Endothelial cell of umbilical vein (primary cell): ENCODE measurements around the gene FRRS1L. TPM values are rescaled to one million over a fixed set of nuclear protein-coding genes. Genes with fewer than 3 reads are reported as not detected.

ENCODE experiments used
- BruUV-seq: library from RNA; stranded (reverse); fragments of 400-500 nt; replicated peaks from 2 replicates; lab custom pipeline; 2021; lab: Mats Ljungman, UMichigan
- CTCF ChIA-PET: fragments of 300-600, 350-600 bp; sonication (Branson Sonifier 250); formaldehyde crosslinking; loops from one replicate; lab custom pipeline; 2021; ENCODE audit warnings: antibody characterized with exemption, inconsistent platforms; lab: Charles Lee
- POLR2A ChIA-PET: fragments of 300-600, 350-600 bp; sonication (Branson Sonifier 250); formaldehyde crosslinking; loops from one replicate; lab custom pipeline; 2021; ENCODE audit warnings: antibody characterized with exemption, inconsistent platforms; lab: Charles Lee
- DNase-seq: peaks from one replicate; pipeline ENCODE4 v3.0.0-alpha.2; 2011; ENCODE audit warnings: low read depth, low spot score
- FAIRE-seq: peaks from 2 replicates; lab custom pipeline; 2011; peaks lifted over from hg19 to GRCh38; lab: Jason Lieb, UNC
- H2AFZ ChIP-seq: 2 replicates; pipeline ENCODE4 v1.6.0; 2012; ENCODE audit warnings: low read depth, low read length, control low read depth, inconsistent platforms
- H3K27ac ChIP-seq: 2 replicates; pipeline ENCODE4 v1.5.1; 2011; ENCODE audit warnings: low read depth, mild to moderate bottlenecking, control low read depth, low read length, moderate library complexity; ENCODE audit not compliant: insufficient read depth
- H3K27me3 ChIP-seq, 2 experiments: 2 replicates each; pipeline versions ENCODE4 v1.6.0 to v1.6.1; 2011; ENCODE audit warnings: low read length in 2 of 2, mixed read lengths in 1 of 2; ENCODE audit not compliant: control insufficient read depth in 2 of 2, insufficient read depth in 2 of 2
- H3K36me3 ChIP-seq, 2 experiments: 2 replicates in 1 of 2; 3 replicates in 1 of 2; pipeline ENCODE4 v1.5.1; 2011; ENCODE audit warnings: low read length in 2 of 2, mild to moderate bottlenecking in 1 of 2, moderate library complexity in 1 of 2; ENCODE audit not compliant: control insufficient read depth in 2 of 2, insufficient read depth in 2 of 2; ENCODE audit errors: extremely low read depth in 1 of 2
- H3K4me1 ChIP-seq: 3 replicates; pipeline ENCODE4 v1.5.1; 2011; ENCODE audit warnings: mild to moderate bottlenecking, low read length; ENCODE audit not compliant: control insufficient read depth, insufficient read depth; ENCODE audit errors: extremely low read depth
- H3K4me2 ChIP-seq: 2 replicates; pipeline ENCODE4 v1.6.1; 2011; ENCODE audit warnings: low read length, control low read depth, mixed read lengths; ENCODE audit not compliant: insufficient read depth
- H3K4me3 ChIP-seq, 3 experiments: fragments of 200-600 bp in 1 of 3; sonication (generic), shearing (Covaris generic) in 1 of 3; replicated peaks in 1 of 3; 2 replicates each; pipeline ENCODE4 v1.5.1; 2011 to 2016; ENCODE audit warnings: control low read depth in 3 of 3, low read length in 3 of 3, mild to moderate bottlenecking in 2 of 3, inconsistent platforms in 1 of 3, low read depth in 1 of 3, moderate library complexity in 1 of 3; ENCODE audit not compliant: insufficient read depth in 1 of 3
- H3K79me2 ChIP-seq: 2 replicates; pipeline ENCODE4 v1.6.0; 2012; ENCODE audit warnings: low read length, inconsistent platforms; ENCODE audit not compliant: control insufficient read depth, insufficient read depth
- H3K9ac ChIP-seq: replicated peaks from 2 replicates; pipeline ENCODE3; 2011; ENCODE audit warnings: low read length, control low read depth; ENCODE audit not compliant: insufficient read depth; ENCODE audit errors: extremely low read depth
- H3K9me1 ChIP-seq: replicated peaks from 3 replicates; pipeline ENCODE4 v1.6.0; 2011; ENCODE audit warnings: mild to moderate bottlenecking, low read length; ENCODE audit not compliant: control insufficient read depth, insufficient read depth; ENCODE audit errors: extremely low read depth
- H3K9me3 ChIP-seq: replicated peaks from 2 replicates; pipeline ENCODE4 v1.5.1; 2012; ENCODE audit warnings: low read length, inconsistent platforms; ENCODE audit not compliant: control insufficient read depth, insufficient read depth
- H4K20me1 ChIP-seq: replicated peaks from 2 replicates; pipeline ENCODE3; 2011; ENCODE audit warnings: mild to moderate bottlenecking, low read length; ENCODE audit not compliant: control insufficient read depth, insufficient read depth; ENCODE audit errors: extremely low read depth
- EZH2 ChIP-seq: IDR thresholded peaks from 2 replicates; pipeline ENCODE4 v1.6.1; 2012; ENCODE audit warnings: borderline replicate concordance, low read depth, mild to moderate bottlenecking, moderate library complexity, low read length, inconsistent platforms; ENCODE audit not compliant: severe bottlenecking
- FOS ChIP-seq: IDR thresholded peaks from 2 replicates; pipeline ENCODE4 v1.6.1; 2011; ENCODE audit warnings: mild to moderate bottlenecking, low read length, moderate library complexity, borderline replicate concordance; ENCODE audit not compliant: insufficient read depth
- GATA2 ChIP-seq: IDR thresholded peaks from 2 replicates; pipeline ENCODE4 v1.7.0; 2011; ENCODE audit warnings: low read depth, mild to moderate bottlenecking, moderate library complexity, mixed read lengths, low read length; ENCODE audit not compliant: insufficient read length, insufficient read depth
- JUN ChIP-seq: IDR thresholded peaks from 2 replicates; pipeline ENCODE4 v1.6.1; 2011; ENCODE audit warnings: borderline replicate concordance, low read depth; ENCODE audit not compliant: insufficient read length, insufficient read depth
- MYC ChIP-seq: IDR thresholded peaks from one replicate; pipeline ENCODE4 v1.6.1; 2011; ENCODE audit warnings: mild to moderate bottlenecking, low read depth, low read length
- POLR2A ChIP-seq: IDR thresholded peaks from 2 replicates; pipeline ENCODE4 v1.6.1; 2012; ENCODE audit warnings: low read depth, mild to moderate bottlenecking, control low read depth, low read length
- POLR2AphosphoS5 ChIP-seq: IDR thresholded peaks from 2 replicates; pipeline ENCODE4 v1.6.1; 2012; ENCODE audit warnings: low read depth, mild to moderate bottlenecking, control low read depth, low read length, moderate library complexity; ENCODE audit not compliant: insufficient read depth
- dilution Hi-C: fragments of 300-500 bp; cut with MboI; formaldehyde crosslinking; loops from one replicate; pipeline ENCODE4 v1.15.0; 2019; ENCODE audit warnings: low sequenced_read_pairs; ENCODE audit not compliant: extremely low pct_ligation_motif_present
- intact Hi-C: fragments of 100-400 bp; cut with micrococcal nuclease; formaldehyde crosslinking; loops from one replicate; pipeline ENCODE4 v1.10.0; 2022
- polyA plus RNA-seq, 4 experiments: library from polyadenylated mRNA; depleted of rRNA in 3 of 4; stranded (reverse) in 3 of 4; unstranded in 1 of 4; fragments of >200 nt; gene quantifications; 2 replicates each; pipeline versions ENCODE4 v1.2.1 to v1.2.3, GENCODE V29; 2011 to 2012; ENCODE audit warnings: missing spikeins in 1 of 4
- total RNA-seq: library from RNA; stranded (reverse); gene quantifications from 2 replicates; pipeline ENCODE4 v1.2.3, GENCODE V29; 2021
- TF ChIP-seq, protein P1 (sequence below), 2 donors: IDR thresholded peaks; 1 replicate in 1 of 2; 2 replicates in 1 of 2; pipeline ENCODE4 v1.5.1; 2011; ENCODE audit warnings: low read length in 2 of 2, mild to moderate bottlenecking in 2 of 2, moderate library complexity in 2 of 2, control low read depth in 1 of 2, inconsistent platforms in 1 of 2, low read depth in 1 of 2; ENCODE audit not compliant: insufficient read depth in 1 of 2; ENCODE audit errors: extremely low read depth in 1 of 2
- TF ChIP-seq, protein P2 (sequence below): IDR thresholded peaks from 2 replicates; pipeline ENCODE4 v1.6.1; 2011; ENCODE audit not compliant: insufficient read depth, insufficient read length

Gene FRRS1L
- total and polyA plus RNA-seq, 2 donors (not counting 3 experiments of a cell fraction or from before 2014, with no cell fraction given): not detected

DNA sequence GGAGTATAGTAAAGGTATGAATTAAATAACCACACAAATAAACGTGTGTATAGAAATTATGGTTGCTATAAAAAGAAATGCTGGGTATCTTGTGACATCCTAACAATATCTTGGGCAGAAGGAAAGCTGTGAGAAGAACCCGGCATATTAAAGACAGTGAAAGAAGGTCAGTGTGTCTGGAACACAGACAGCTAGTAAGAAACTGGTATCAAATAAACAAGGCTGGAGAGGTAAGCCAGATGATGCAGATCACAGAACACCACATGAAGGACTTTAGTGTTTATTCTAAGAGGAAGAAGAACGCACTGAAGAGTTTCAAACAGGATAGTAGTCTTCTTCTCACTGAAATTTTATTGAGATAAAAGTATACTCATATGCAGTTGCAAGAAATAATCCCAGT, 71.7 kb downstream of the FRRS1L start:
- POLR2A ChIA-PET: no interaction called here
- H3K36me3 ChIP-seq: peaks cover 3 to 8% of the 10 kb centered on the region in 2 experiments
- TF ChIP-seq MYC: no peak
- TF ChIP-seq EZH2: no peak
- TF ChIP-seq JUN: no peak
- no peak for TF ChIP-seq POLR2AphosphoS5
- TF ChIP-seq, protein P1, sequence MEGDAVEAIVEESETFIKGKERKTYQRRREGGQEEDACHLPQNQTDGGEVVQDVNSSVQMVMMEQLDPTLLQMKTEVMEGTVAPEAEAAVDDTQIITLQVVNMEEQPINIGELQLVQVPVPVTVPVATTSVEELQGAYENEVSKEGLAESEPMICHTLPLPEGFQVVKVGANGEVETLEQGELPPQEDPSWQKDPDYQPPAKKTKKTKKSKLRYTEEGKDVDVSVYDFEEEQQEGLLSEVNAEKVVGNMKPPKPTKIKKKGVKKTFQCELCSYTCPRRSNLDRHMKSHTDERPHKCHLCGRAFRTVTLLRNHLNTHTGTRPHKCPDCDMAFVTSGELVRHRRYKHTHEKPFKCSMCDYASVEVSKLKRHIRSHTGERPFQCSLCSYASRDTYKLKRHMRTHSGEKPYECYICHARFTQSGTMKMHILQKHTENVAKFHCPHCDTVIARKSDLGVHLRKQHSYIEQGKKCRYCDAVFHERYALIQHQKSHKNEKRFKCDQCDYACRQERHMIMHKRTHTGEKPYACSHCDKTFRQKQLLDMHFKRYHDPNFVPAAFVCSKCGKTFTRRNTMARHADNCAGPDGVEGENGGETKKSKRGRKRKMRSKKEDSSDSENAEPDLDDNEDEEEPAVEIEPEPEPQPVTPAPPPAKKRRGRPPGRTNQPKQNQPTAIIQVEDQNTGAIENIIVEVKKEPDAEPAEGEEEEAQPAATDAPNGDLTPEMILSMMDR (IDR thresholded peaks at IDR 0.05; ENCODE audit: extremely low read depth in 1 of 2, insufficient read depth in 1 of 2, low read depth in 1 of 2, low read length in 2 of 2): no peak
- no peak for TF ChIP-seq FOS
- TF ChIP-seq, protein P2, sequence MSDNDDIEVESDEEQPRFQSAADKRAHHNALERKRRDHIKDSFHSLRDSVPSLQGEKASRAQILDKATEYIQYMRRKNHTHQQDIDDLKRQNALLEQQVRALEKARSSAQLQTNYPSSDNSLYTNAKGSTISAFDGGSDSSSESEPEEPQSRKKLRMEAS: no peak
- no peak for TF ChIP-seq GATA2
- TF ChIP-seq POLR2A: no peak
- BruUV-seq: no TSS peak
- no peak overlapping the region for H3K9ac ChIP-seq
- H2AFZ ChIP-seq: no peak overlapping the region
- intact Hi-C loops (no loop called here), dilution Hi-C loops (no loop called here)
- DNase-seq (no peak), FAIRE-seq (no peak)
- no peaks in the 10 kb centered on the region for H3K27me3 ChIP-seq
- H3K27ac ChIP-seq: no peak overlapping the region
- CTCF ChIA-PET: no interaction called here
- peaks cover 29% of the 10 kb centered on the region for H3K4me1 ChIP-seq
- H3K4me3 ChIP-seq: no peak overlapping the region
- H3K4me2 ChIP-seq: no peak overlapping the region
- H3K9me3 ChIP-seq: no peaks in the 10 kb centered on the region
- H3K79me2 ChIP-seq: peaks cover 46% of the 10 kb centered on the region
- H4K20me1 ChIP-seq: peaks cover 2% of the 10 kb centered on the region
- H3K9me1 ChIP-seq: no peaks in the 10 kb centered on the region
